Measurements from ENCODE around the gene ID2.
A peak's percentile ranks its signal among the peaks of the same experiment; 100 is the strongest.

Gene ID2

GRCh38 chr2:8671176-8671575 is 10.7 kb upstream of the ID2 start:
- DNase-seq: no peak

- no peak for DNase-seq
Measured at GRCh38 chr2:8671802-8672201, 10.1 kb upstream of the ID2 start.

DNA sequence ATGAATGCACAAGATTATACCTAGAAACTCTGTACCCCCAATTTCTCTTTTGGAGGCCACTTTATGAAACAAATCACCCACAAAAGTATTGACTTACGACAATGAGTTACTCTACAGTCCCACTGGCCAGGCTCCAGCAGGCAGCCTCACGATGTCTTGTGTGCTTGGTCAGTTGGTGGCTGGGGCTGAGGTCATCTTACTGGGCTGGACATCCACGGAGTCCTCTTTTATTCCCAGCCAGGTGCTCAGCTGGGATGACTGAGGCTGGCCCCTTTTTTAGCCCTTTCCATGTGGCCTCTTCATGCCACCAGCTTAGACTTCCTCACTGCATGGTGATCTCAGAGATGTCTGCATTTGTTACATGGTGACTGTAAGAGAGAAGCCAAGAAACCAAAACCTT is 8.9 kb upstream of the ID2 start:
- no peak for DNase-seq

GRCh38 chr2:8673381-8673780 is 8.5 kb upstream of the ID2 start:
- DNase-seq: no peak

- no peak for DNase-seq
Measured at GRCh38 chr2:8674420-8675009, 7.3 kb upstream of the ID2 start.

DNA sequence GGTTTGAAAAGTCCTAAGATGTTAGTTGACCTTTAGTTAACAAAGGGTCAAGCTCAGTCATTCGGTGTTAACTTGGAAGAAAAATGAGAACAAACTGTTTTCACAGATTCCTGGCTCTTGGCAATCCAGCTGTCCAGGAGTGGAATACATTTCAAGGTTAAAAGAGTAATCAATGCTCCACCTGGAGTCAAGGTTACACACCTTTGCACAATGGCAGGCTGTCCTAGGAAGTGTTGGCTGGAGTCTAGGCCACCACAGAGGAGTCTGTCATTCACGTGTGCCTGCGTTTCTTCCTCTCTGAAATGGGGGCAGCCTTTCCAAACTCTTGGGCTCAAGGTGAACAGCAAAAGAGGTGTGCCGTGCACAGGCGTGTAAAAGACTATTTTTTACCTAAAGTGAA is 6.3 kb upstream of the ID2 start:
- no peak for DNase-seq

GRCh38 chr2:8676191-8676920 is 5.5 kb upstream of the ID2 start:
- DNase-seq: no peak

DNA sequence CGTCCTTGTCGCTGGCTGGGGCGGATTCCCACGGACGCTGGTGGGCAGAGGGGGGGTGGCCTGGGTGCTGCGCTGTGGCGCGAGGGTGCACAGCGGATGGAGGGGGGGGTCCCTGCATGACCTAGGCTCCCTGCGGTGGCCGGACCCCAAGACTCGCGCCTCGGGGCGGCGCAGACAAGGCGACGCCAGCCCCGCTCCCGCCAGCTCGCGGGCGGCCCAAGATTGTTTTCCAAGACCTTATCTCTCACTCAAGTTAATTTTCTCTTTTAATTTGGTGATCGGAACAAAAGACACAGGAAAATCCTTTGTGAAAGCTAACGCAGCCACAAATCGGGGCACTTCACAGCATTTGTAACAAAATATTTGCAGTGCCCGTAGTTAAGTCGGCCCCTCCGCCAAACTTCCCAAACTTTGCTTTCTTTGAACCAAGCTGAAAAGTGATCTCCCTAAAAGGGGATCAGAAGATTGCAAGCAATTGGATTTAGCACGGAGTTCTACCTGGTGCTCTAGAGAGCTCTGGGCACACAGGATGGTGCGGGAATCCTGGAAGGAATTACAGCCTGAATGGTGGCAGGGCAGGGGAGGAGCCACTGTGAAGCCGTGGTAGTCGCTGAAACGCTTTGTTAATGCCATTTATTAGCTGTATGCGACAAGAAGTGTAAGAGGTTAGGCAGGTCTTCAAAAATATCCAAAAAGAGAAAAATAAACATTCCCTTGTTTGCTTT is 4.8 kb upstream of the ID2 start:
- DNase-seq: no peak

- peak; percentile 29 to 44 for DNase-seq
Measured at GRCh38 chr2:8677646-8678592, 3.9 kb upstream of the ID2 start.

- DNase-seq: peak; percentile 86 to 88
Measured at GRCh38 chr2:8678731-8679566, 2.9 kb upstream of the ID2 start.

- DNase-seq: no peak
Measured at GRCh38 chr2:8679567-8679826, 2.4 kb upstream of the ID2 start.

GRCh38 chr2:8679827-8680731 is 1.8 kb upstream of the ID2 start:
- DNase-seq: no peak

DNA sequence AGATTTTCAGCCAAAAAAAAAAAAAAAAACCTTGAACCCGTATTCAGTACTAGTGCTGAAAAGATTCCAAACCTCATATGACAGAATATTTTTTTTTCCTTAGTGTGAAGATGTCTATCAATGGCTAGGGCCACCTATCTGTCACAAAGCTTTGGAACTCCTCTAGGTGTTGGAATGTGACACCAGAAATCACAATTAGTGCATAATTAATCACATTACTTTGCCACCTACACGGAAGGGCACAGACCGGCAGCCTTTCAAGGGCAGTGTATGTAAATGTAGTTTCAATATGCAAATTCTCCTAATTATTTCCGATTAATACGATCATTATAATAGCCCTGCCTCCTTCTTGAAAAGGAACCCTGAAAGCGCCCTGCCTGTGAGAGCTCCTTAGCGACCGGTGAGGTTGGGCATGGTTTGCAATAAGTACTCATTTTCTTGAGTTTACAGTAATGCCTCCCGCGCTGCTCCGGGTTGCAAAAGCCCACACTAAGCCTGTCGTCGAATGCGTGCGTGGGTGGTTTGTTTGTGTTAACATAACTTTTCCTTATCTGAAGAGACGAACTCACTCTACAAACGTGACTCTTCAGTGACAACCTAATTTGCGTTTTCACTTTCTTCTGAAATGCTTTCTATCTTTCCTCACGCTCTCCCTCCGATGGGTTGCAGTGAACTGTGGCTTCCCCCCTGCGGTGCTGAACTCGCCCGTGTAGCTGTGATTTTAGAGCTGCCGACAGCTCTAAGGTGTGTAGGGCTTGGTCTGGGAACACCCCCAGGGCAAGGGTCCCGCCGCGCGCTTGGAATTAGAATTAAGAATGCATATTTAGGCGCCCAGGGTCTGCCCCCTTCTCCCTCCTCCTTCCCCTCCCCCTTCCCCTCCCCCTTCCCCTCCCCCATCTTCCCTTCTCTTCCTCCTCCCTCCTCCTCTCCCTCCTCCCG is 765 bp upstream of the ID2 start:
- peak; percentile 53 to 66 for DNase-seq

GRCh38 chr2:8682719-8683667 is 1.1 kb downstream of the ID2 start:
- DNase-seq: peak; percentile 39 to 51

- DNase-seq: peak; percentile 28 to 53
Measured at GRCh38 chr2:8684540-8684877, 2.7 kb downstream of the ID2 start.

- DNase-seq: peak; percentile 40 to 44
Measured at GRCh38 chr2:8684878-8685696, 3.2 kb downstream of the ID2 start.

DNA sequence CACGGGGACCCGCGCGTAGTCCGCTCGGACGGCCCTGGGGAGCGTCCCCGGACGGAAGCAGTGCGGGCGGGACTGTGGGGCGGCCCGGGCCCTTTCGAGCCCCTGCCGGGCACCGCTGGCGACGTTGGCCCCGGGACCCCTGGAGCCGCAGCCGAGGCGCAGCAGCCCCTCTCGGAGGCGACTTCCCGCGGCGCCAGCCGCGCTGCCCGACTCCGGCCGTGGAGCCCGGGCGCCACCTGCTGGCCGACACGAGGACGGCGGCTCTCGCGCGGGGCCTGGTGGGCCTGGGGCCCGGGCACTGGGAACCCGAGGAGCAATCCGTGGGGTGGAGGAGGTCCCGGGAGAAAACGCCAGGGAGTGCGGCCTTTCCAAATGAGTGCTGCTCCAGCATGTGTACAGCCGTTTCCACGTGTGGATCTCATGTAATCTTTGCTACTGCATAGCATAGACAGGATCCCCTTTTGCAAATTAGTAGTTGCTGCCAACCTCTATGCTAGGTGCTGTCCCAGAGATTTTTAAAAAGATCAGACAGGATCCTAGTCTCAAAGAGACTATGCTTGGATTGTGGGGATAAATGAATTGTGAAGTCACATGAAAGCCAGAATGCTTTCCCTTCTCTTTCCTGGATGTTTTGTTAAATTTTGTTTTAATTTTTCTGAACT is 4.0 kb downstream of the ID2 start:
- peak; percentile 74 to 83 for DNase-seq
